Activated CD8-positive, alpha-beta memory T cell treated with anti-CD3 and anti-CD28 coated beads, Interleukin-2, amount 50 U/mL, for 24 hours (primary cell): ENCODE results near the gene DIS3L2.
A peak's percentile ranks its signal among the peaks of the same experiment; 100 is the strongest.

Source experiments
- DNase-seq: peaks from one replicate; pipeline ENCODE4 v3.0.0-alpha.2; 2020; ENCODE audit errors: extremely low read depth

The DIS3L2 gene

GRCh38 chr2:231961349-231962166, at the start of gene DIS3L2:
TSS of gene DIS3L2 (plus strand) at chr2:231961713. CDS start at chr2:232014928, 53,215 bp downstream.
- DNase-seq: peak; percentile 31

- no peak for DNase-seq
Measured at GRCh38 chr2:231914077-231914690, 47.3 kb upstream of the DIS3L2 start.

- no peak for DNase-seq
Measured at GRCh38 chr2:231917280-231918066, 44.0 kb upstream of the DIS3L2 start.

GRCh38 chr2:231918501-231919330, 42.8 kb upstream of the DIS3L2 start:
- no peak for DNase-seq

- no peak for DNase-seq
Measured at GRCh38 chr2:231919341-231920035, 42.0 kb upstream of the DIS3L2 start.

GRCh38 chr2:231920366-231920765, 41.1 kb upstream of the DIS3L2 start:
- DNase-seq: no peak

- DNase-seq: no peak
Measured at GRCh38 chr2:231920795-231921194, 40.7 kb upstream of the DIS3L2 start.

- DNase-seq: no peak
Measured at GRCh38 chr2:231922311-231923009, 39.1 kb upstream of the DIS3L2 start.

- no peak for DNase-seq
Measured at GRCh38 chr2:231923010-231923344, 38.5 kb upstream of the DIS3L2 start.

GRCh38 chr2:231923951-231924888, 37.3 kb upstream of the DIS3L2 start:
- DNase-seq: no peak

- no peak for DNase-seq
Measured at GRCh38 chr2:231924889-231925275, 36.6 kb upstream of the DIS3L2 start.

- no peak for DNase-seq
Measured at GRCh38 chr2:231925303-231926179, 36.0 kb upstream of the DIS3L2 start.

GRCh38 chr2:231926180-231926741, 35.3 kb upstream of the DIS3L2 start, which contains the start of gene NPPC:
TSS of gene NPPC (minus strand) at chr2:231926396. CDS start at chr2:231926249, 147 bp downstream.
- peak; percentile 41 for DNase-seq

GRCh38 chr2:231926761-231927565, 34.5 kb upstream of the DIS3L2 start:
- DNase-seq: no peak

- DNase-seq: no peak
Measured at GRCh38 chr2:231927566-231927890, 34.0 kb upstream of the DIS3L2 start.

GRCh38 chr2:231928481-231928880, 33.0 kb upstream of the DIS3L2 start:
- no peak for DNase-seq
